HepG2 (cell line): Measurements from ENCODE around the gene PRSS12. TPM values are rescaled to one million over a fixed set of nuclear protein-coding genes. Genes with fewer than 3 reads are reported as not detected.

Source experiments
- polyA plus RNA-seq, 8 experiments: library from polyadenylated mRNA; depleted of rRNA in 3 of 8; stranded (reverse) in 7 of 8; unstranded in 1 of 8; fragments of >200 nt; fragmentation: Illumina TruSeq in 4 of 8; extraction: Trizol in 4 of 8; gene quantifications; 2 replicates each; pipeline versions ENCODE4 v1.2.1 to v1.2.3, GENCODE V29; 2011 to 2016; ENCODE audit warnings: low read depth in 4 of 8, missing spikeins in 1 of 8, mixed read lengths in 1 of 8; ENCODE audit not compliant: insufficient read depth in 1 of 8
- small RNA-seq, 3 experiments: library from RNA; depleted of rRNA; stranded (forward); fragments of <200 nt; gene quantifications; one replicate each; pipeline ENCODE3, GENCODE V24; 2012; ENCODE audit warnings: low read depth in 2 of 3, low replicate concordance in 1 of 3; ENCODE audit not compliant: insufficient read length in 3 of 3, insufficient read depth in 2 of 3
- total RNA-seq, 5 experiments: library from RNA; depleted of rRNA; stranded (reverse); fragments of >200 nt; fragmentation: Illumina TruSeq; extraction: Trizol; gene quantifications; 2 replicates each; pipeline ENCODE4 v1.2.3, GENCODE V29; 2016; ENCODE audit warnings: low read depth in 1 of 5

PRSS12 gene
- total and polyA plus RNA-seq, 2 of the 13 experiments (the other 11 are each of a cell fraction or from before 2014, with no cell fraction given) = 0.02 TPM; not detected in 1

Small RNAs within 50 kb of the gene (small RNA-seq; reads per million reads assigned to genes)
- 0 reads per million in 3 experiments for gene SNORA24
